MCF 10A (cell line): ENCODE measurements around the gene SYT2. TPM values are rescaled to one million over a fixed set of nuclear protein-coding genes. Genes with fewer than 3 reads are reported as not detected.

ENCODE experiments used
- BruUV-seq: library from RNA; stranded (reverse); fragments of 400-500 nt; replicated peaks from 2 replicates; lab custom pipeline; 2021; lab: Mats Ljungman, UMichigan
- CTCF ChIA-PET: fragments of 300-600 bp; sonication (Branson Sonifier 250); formaldehyde crosslinking; extraction: SDS; loops from one replicate; lab custom pipeline; 2021; ENCODE audit warnings: antibody characterized with exemption, inconsistent platforms; lab: Yijun Ruan, JAX
- POLR2A ChIA-PET: fragments of 300-600, 350-650 bp; sonication (Branson Sonifier 250); formaldehyde crosslinking; extraction: SDS; loops from one replicate; lab custom pipeline; 2020; ENCODE audit warnings: antibody characterized with exemption, inconsistent platforms; lab: Yijun Ruan, JAX
- DNase-seq: peaks from one replicate; pipeline ENCODE4 v3.0.0-alpha.2; 2018; ENCODE audit not compliant: unreplicated experiment
- H3K27ac Mint-ChIP-seq: one replicate; pipeline ENCODE4 v1.8.0; 2022; ENCODE audit warnings: mild to moderate bottlenecking, low read depth, mixed read lengths; ENCODE audit not compliant: unreplicated experiment
- H3K27me3 Mint-ChIP-seq: one replicate; pipeline ENCODE4 v1.8.0; 2022; ENCODE audit warnings: mixed read lengths; ENCODE audit not compliant: insufficient read depth, unreplicated experiment
- H3K36me3 Mint-ChIP-seq: one replicate; pipeline ENCODE4 v1.8.0; 2022; ENCODE audit warnings: mild to moderate bottlenecking, moderate library complexity, mixed read lengths; ENCODE audit not compliant: insufficient read depth, unreplicated experiment
- H3K4me1 Mint-ChIP-seq: one replicate; pipeline ENCODE4 v1.8.0; 2022; ENCODE audit warnings: mixed read lengths; ENCODE audit not compliant: insufficient read depth, unreplicated experiment
- H3K4me3 Mint-ChIP-seq: one replicate; pipeline ENCODE4 v1.8.0; 2022; ENCODE audit warnings: mild to moderate bottlenecking, moderate library complexity, mixed read lengths; ENCODE audit not compliant: unreplicated experiment
- H3K9me3 Mint-ChIP-seq: one replicate; pipeline ENCODE4 v1.8.0; 2022; ENCODE audit warnings: mixed read lengths; ENCODE audit not compliant: unreplicated experiment
- CTCF ChIP-seq: fragments of 200-600 bp; IDR thresholded peaks from one replicate; pipeline ENCODE4 v1.8.0; 2022; ENCODE audit warnings: antibody characterized with exemption, mild to moderate bottlenecking; ENCODE audit not compliant: unreplicated experiment
- intact Hi-C: fragments of 100-400 bp; cut with micrococcal nuclease; formaldehyde crosslinking; loops from 2 replicates; pipeline ENCODE4 v1.14.1; 2022
- total RNA-seq: library from RNA; stranded (reverse); gene quantifications from 2 replicates; pipeline ENCODE4 v1.2.3, GENCODE V29; 2022

Gene SYT2
- total RNA-seq, 1 experiment from 2014 or later: not detected

- DNase-seq: no peak
- H3K27me3 Mint-ChIP-seq: no peaks in the 10 kb centered on the region
- H3K9me3 Mint-ChIP-seq: peaks cover 7% of the 10 kb centered on the region
- no TSS peak for BruUV-seq
- TF ChIP-seq CTCF: no peak
- H3K27ac Mint-ChIP-seq: no peak overlapping the region
- peaks cover 97% of the 10 kb centered on the region for H3K36me3 Mint-ChIP-seq
- CTCF ChIA-PET: no interaction called here
- no peaks in the 10 kb centered on the region for H3K4me1 Mint-ChIP-seq
- intact Hi-C loops: no loop called here
- no peak overlapping the region for H3K4me3 Mint-ChIP-seq
- POLR2A ChIA-PET: interaction anchor here (1.4 kb wide), 1 partner anchor 250 kb away, joined by 5 read pairs; no protein-coding TSS in a partner anchor
These were observed 32.2 kb upstream of the SYT2 start for GRCh38 chr1:202742496-202742895.

GRCh38 chr1:202733251-202733650, 23.0 kb upstream of the SYT2 start:
- intact Hi-C loops: no loop called here
- no peaks in the 10 kb centered on the region for H3K9me3 Mint-ChIP-seq
- BruUV-seq: no TSS peak

GRCh38 chr1:202728951-202729350, 18.7 kb upstream of the SYT2 start:
- no peak overlapping the region for H3K27ac Mint-ChIP-seq
- H3K27me3 Mint-ChIP-seq: no peaks in the 10 kb centered on the region
- H3K36me3 Mint-ChIP-seq: peaks cover 99% of the 10 kb centered on the region
- intact Hi-C loops: no loop called here
- DNase-seq: no peak
- H3K4me3 Mint-ChIP-seq: no peak overlapping the region
- ChIA-PET POLR2A (interaction anchor here (0.6 to 2.2 kb wide), 7 partner anchors 10 to 894 kb away, joined by 3 to 7 read pairs (median 3); no protein-coding TSS in a partner anchor), CTCF (interaction anchor here (0.6 to 4.1 kb wide), 5 partner anchors 10 to 387 kb away, joined by 3 to 50 read pairs (median 4); partner anchors contain the start of gene UBE2T)
- no peaks in the 10 kb centered on the region for H3K4me1 Mint-ChIP-seq
- no peaks in the 10 kb centered on the region for H3K9me3 Mint-ChIP-seq
- TF ChIP-seq CTCF: no peak
- BruUV-seq: no TSS peak

More at GRCh38 chr1:202733251-202733650, 23.0 kb upstream of the SYT2 start:
- Mint-ChIP-seq H3K27me3 (no peaks in the 10 kb centered on the region), H3K4me1 (no peaks in the 10 kb centered on the region), H3K36me3 (peaks cover 100% of the 10 kb centered on the region), H3K27ac (no peak overlapping the region), H3K4me3 (no peak overlapping the region)
- DNase-seq: no peak
- POLR2A ChIA-PET: interaction anchor here (0.7 to 1.5 kb wide), 4 partner anchors 10 to 77 kb away, joined by 3 to 8 read pairs (median 3); partner anchors contain the start of gene PCAT6
- CTCF ChIA-PET: interaction anchor here (1.0 to 4.4 kb wide), 3 partner anchors 14 to 269 kb away, joined by 3 to 27 read pairs (median 6); no protein-coding TSS in a partner anchor
- TF ChIP-seq CTCF: no peak

- intact Hi-C loops: no loop called here
- peaks cover 77% of the 10 kb centered on the region for H3K36me3 Mint-ChIP-seq
- BruUV-seq: no TSS peak
- H3K9me3 Mint-ChIP-seq: no peaks in the 10 kb centered on the region
- H3K27me3 Mint-ChIP-seq: no peaks in the 10 kb centered on the region
- CTCF ChIA-PET: interaction anchor here (0.8 to 1.3 kb wide), 5 partner anchors 10 to 536 kb away, joined by 3 to 4 read pairs (median 3); no protein-coding TSS in a partner anchor
- no peak for DNase-seq
- no peak for TF ChIP-seq CTCF
- POLR2A ChIA-PET: interaction anchor here (0.7 to 1.5 kb wide), 3 partner anchors 26 to 582 kb away, joined by 3 to 6 read pairs (median 4); partner anchors contain the start of gene UBE2T
- H3K4me1 Mint-ChIP-seq: no peaks in the 10 kb centered on the region
- no peak overlapping the region for H3K27ac Mint-ChIP-seq
- no peak overlapping the region for H3K4me3 Mint-ChIP-seq
These were observed 15.3 kb upstream of the SYT2 start for GRCh38 chr1:202725526-202725925.
